Measurements from ENCODE around the gene RLBP1. TPM values are rescaled to one million over a fixed set of nuclear protein-coding genes. Genes with fewer than 3 reads are reported as not detected.

The RLBP1 gene
- polyA plus RNA-seq, 1 donor, result 2.8 TPM

- H3K4me1 ChIP-seq (ENCODE audit: control insufficient read depth, insufficient read depth, low read length), result no peaks in the 10 kb centered on the region
- H3K27ac ChIP-seq (ENCODE audit: low read length), result no peak overlapping the region
- no CpG with 5 or more reads among the region's 8 CpGs for WGBS (ENCODE audit: insufficient coverage, low lambda C conversion rate)
- no peaks in the 10 kb centered on the region for H3K27me3 ChIP-seq (ENCODE audit: control insufficient read depth, insufficient read depth, low read length)
- no peak overlapping the region for H3K4me3 ChIP-seq (ENCODE audit: low read length)
- H3K9me3 ChIP-seq (ENCODE audit: control insufficient read depth, low read depth, low read length), result no peaks in the 10 kb centered on the region
- peaks cover 53% of the 10 kb centered on the region for H3K36me3 ChIP-seq (ENCODE audit: control insufficient read depth, insufficient read depth, low read length)
- no peak for DNase-seq
Observed at GRCh38 chr15:89195836-89196235, 25.5 kb downstream of the RLBP1 start.

GRCh38 chr15:89194608-89195007, 26.8 kb downstream of the RLBP1 start:
- WGBS (ENCODE audit: insufficient coverage, low lambda C conversion rate), result no CpG with 5 or more reads among the region's 4 CpGs
- Histone ChIP-seq H3K4me1 (ENCODE audit: control insufficient read depth, insufficient read depth, low read length) (no peaks in the 10 kb centered on the region), H3K9me3 (ENCODE audit: control insufficient read depth, low read depth, low read length) (no peaks in the 10 kb centered on the region), H3K4me3 (ENCODE audit: low read length) (no peak overlapping the region), H3K27ac (ENCODE audit: low read length) (no peak overlapping the region), H3K36me3 (ENCODE audit: control insufficient read depth, insufficient read depth, low read length) (peaks cover 64% of the 10 kb centered on the region), H3K27me3 (ENCODE audit: control insufficient read depth, insufficient read depth, low read length) (no peaks in the 10 kb centered on the region)
- DNase-seq, result no peak

GRCh38 chr15:89192766-89193165, 28.6 kb downstream of the RLBP1 start:
- Histone ChIP-seq H3K27ac (ENCODE audit: low read length) (no peak overlapping the region), H3K36me3 (ENCODE audit: control insufficient read depth, insufficient read depth, low read length) (peaks cover 74% of the 10 kb centered on the region), H3K27me3 (ENCODE audit: control insufficient read depth, insufficient read depth, low read length) (no peaks in the 10 kb centered on the region), H3K9me3 (ENCODE audit: control insufficient read depth, low read depth, low read length) (no peaks in the 10 kb centered on the region), H3K4me3 (ENCODE audit: low read length) (no peak overlapping the region), H3K4me1 (ENCODE audit: control insufficient read depth, insufficient read depth, low read length) (no peaks in the 10 kb centered on the region)
- no peak for DNase-seq
- no CpG with 5 or more reads among the region's 3 CpGs for WGBS (ENCODE audit: insufficient coverage, low lambda C conversion rate)

GRCh38 chr15:89192136-89192535, 29.2 kb downstream of the RLBP1 start:
- Histone ChIP-seq H3K27ac (ENCODE audit: low read length) (no peak overlapping the region), H3K36me3 (ENCODE audit: control insufficient read depth, insufficient read depth, low read length) (peaks cover 78% of the 10 kb centered on the region), H3K9me3 (ENCODE audit: control insufficient read depth, low read depth, low read length) (no peaks in the 10 kb centered on the region), H3K4me1 (ENCODE audit: control insufficient read depth, insufficient read depth, low read length) (no peaks in the 10 kb centered on the region), H3K4me3 (ENCODE audit: low read length) (no peak overlapping the region), H3K27me3 (ENCODE audit: control insufficient read depth, insufficient read depth, low read length) (no peaks in the 10 kb centered on the region)
- no peak for DNase-seq
- WGBS (ENCODE audit: insufficient coverage, low lambda C conversion rate), result 0% methylated on average over 1 of the region's 2 CpGs

GRCh38 chr15:89187986-89188514, 33.3 kb downstream of the RLBP1 start:
- H3K4me1 ChIP-seq (ENCODE audit: control insufficient read depth, insufficient read depth, low read length), result peaks cover 3% of the 10 kb centered on the region
- DNase-seq, result no peak
- no peaks in the 10 kb centered on the region for H3K27me3 ChIP-seq (ENCODE audit: control insufficient read depth, insufficient read depth, low read length)
- H3K27ac ChIP-seq (ENCODE audit: low read length), result no peak overlapping the region
- no CpG with 5 or more reads among the region's 8 CpGs for WGBS (ENCODE audit: insufficient coverage, low lambda C conversion rate)
- H3K36me3 ChIP-seq (ENCODE audit: control insufficient read depth, insufficient read depth, low read length), result peaks cover 65% of the 10 kb centered on the region
- no peak overlapping the region for H3K4me3 ChIP-seq (ENCODE audit: low read length)
- no peaks in the 10 kb centered on the region for H3K9me3 ChIP-seq (ENCODE audit: control insufficient read depth, low read depth, low read length)

- H3K9me3 ChIP-seq (ENCODE audit: control insufficient read depth, low read depth, low read length), result no peaks in the 10 kb centered on the region
- H3K4me1 ChIP-seq (ENCODE audit: control insufficient read depth, insufficient read depth, low read length), result peaks cover 3% of the 10 kb centered on the region
- peaks cover 59% of the 10 kb centered on the region for H3K36me3 ChIP-seq (ENCODE audit: control insufficient read depth, insufficient read depth, low read length)
- DNase-seq, result no peak
- no peak overlapping the region for H3K4me3 ChIP-seq (ENCODE audit: low read length)
- WGBS (ENCODE audit: insufficient coverage, low lambda C conversion rate), result 83% methylated on average over 2 of the region's 9 CpGs
- no peak overlapping the region for H3K27ac ChIP-seq (ENCODE audit: low read length)
- H3K27me3 ChIP-seq (ENCODE audit: control insufficient read depth, insufficient read depth, low read length), result no peaks in the 10 kb centered on the region
Observed at GRCh38 chr15:89187301-89187985, 33.9 kb downstream of the RLBP1 start.

GRCh38 chr15:89186803-89187202, 34.6 kb downstream of the RLBP1 start:
- no CpG with 5 or more reads among the region's 6 CpGs for WGBS (ENCODE audit: insufficient coverage, low lambda C conversion rate)
- peaks cover 3% of the 10 kb centered on the region for H3K4me1 ChIP-seq (ENCODE audit: control insufficient read depth, insufficient read depth, low read length)
- H3K27ac ChIP-seq (ENCODE audit: low read length), result no peak overlapping the region
- DNase-seq, result no peak
- no peaks in the 10 kb centered on the region for H3K9me3 ChIP-seq (ENCODE audit: control insufficient read depth, low read depth, low read length)
- H3K36me3 ChIP-seq (ENCODE audit: control insufficient read depth, insufficient read depth, low read length), result peaks cover 56% of the 10 kb centered on the region
- H3K27me3 ChIP-seq (ENCODE audit: control insufficient read depth, insufficient read depth, low read length), result no peaks in the 10 kb centered on the region
- H3K4me3 ChIP-seq (ENCODE audit: low read length), result no peak overlapping the region

- Histone ChIP-seq H3K36me3 (ENCODE audit: control insufficient read depth, insufficient read depth, low read length) (peaks cover 48% of the 10 kb centered on the region), H3K27me3 (ENCODE audit: control insufficient read depth, insufficient read depth, low read length) (no peaks in the 10 kb centered on the region), H3K4me1 (ENCODE audit: control insufficient read depth, insufficient read depth, low read length) (peaks cover 3% of the 10 kb centered on the region), H3K4me3 (ENCODE audit: low read length) (no peak overlapping the region), H3K9me3 (ENCODE audit: control insufficient read depth, low read depth, low read length) (no peaks in the 10 kb centered on the region), H3K27ac (ENCODE audit: low read length) (no peak overlapping the region)
- no CpG with 5 or more reads among the region's 12 CpGs for WGBS (ENCODE audit: insufficient coverage, low lambda C conversion rate)
- peak; percentile 14 to 46 for DNase-seq
Observed at GRCh38 chr15:89184886-89185526, 36.4 kb downstream of the RLBP1 start.

GRCh38 chr15:89184357-89184756, 37.0 kb downstream of the RLBP1 start:
- Histone ChIP-seq H3K4me1 (ENCODE audit: control insufficient read depth, insufficient read depth, low read length) (peaks cover 3% of the 10 kb centered on the region), H3K4me3 (ENCODE audit: low read length) (no peak overlapping the region), H3K9me3 (ENCODE audit: control insufficient read depth, low read depth, low read length) (no peaks in the 10 kb centered on the region), H3K27me3 (ENCODE audit: control insufficient read depth, insufficient read depth, low read length) (no peaks in the 10 kb centered on the region), H3K36me3 (ENCODE audit: control insufficient read depth, insufficient read depth, low read length) (peaks cover 45% of the 10 kb centered on the region), H3K27ac (ENCODE audit: low read length) (no peak overlapping the region)
- WGBS (ENCODE audit: insufficient coverage, low lambda C conversion rate), result no CpG with 5 or more reads among the region's 6 CpGs
- DNase-seq, result peak in 1 of 2 donors; percentile 51

GRCh38 chr15:89179966-89180875, 41.2 kb downstream of the RLBP1 start:
- Histone ChIP-seq H3K36me3 (ENCODE audit: control insufficient read depth, insufficient read depth, low read length) (peaks cover 56% of the 10 kb centered on the region), H3K9me3 (ENCODE audit: control insufficient read depth, low read depth, low read length) (no peaks in the 10 kb centered on the region), H3K4me1 (ENCODE audit: control insufficient read depth, insufficient read depth, low read length) (peaks cover 3% of the 10 kb centered on the region), H3K27me3 (ENCODE audit: control insufficient read depth, insufficient read depth, low read length) (no peaks in the 10 kb centered on the region), H3K4me3 (ENCODE audit: low read length) (no peak overlapping the region), H3K27ac (ENCODE audit: low read length) (no peak overlapping the region)
- 100% methylated on average over 1 of the region's 5 CpGs for WGBS (ENCODE audit: insufficient coverage, low lambda C conversion rate)
- no peak for DNase-seq

All from large intestine (tissue), 3 donors.